HL-60 (cell line): ENCODE data around the gene PLSCR4.

Experiments
- DNase-seq, 2 experiments: peaks; one replicate each; pipeline ENCODE4 v3.0.0-alpha.2; 2010 to 2020; ENCODE audit warnings: low read depth in 1 of 2, low spot score in 1 of 2
- H3K27ac ChIP-seq: fragments of 250-450 bp; sonication (Bioruptor Pico); replicated peaks from 2 replicates; pipeline ENCODE4 v1.5.1; 2020; ENCODE audit warnings: mild to moderate bottlenecking, moderate library complexity
- H3K27me3 ChIP-seq: fragments of 250-450 bp; sonication (Bioruptor Pico); 2 replicates; pipeline ENCODE4 v1.5.1; 2021; ENCODE audit warnings: mild to moderate bottlenecking, moderate library complexity; ENCODE audit not compliant: insufficient read depth, poor library complexity, severe bottlenecking
- H3K4me3 ChIP-seq: replicated peaks from 2 replicates; pipeline ENCODE4 v1.5.1; 2011; ENCODE audit warnings: mild to moderate bottlenecking, control low read depth, low read length; ENCODE audit not compliant: insufficient read depth
- GABPA ChIP-seq: IDR thresholded peaks from 2 replicates; pipeline ENCODE4 v1.6.1; 2012; ENCODE audit warnings: low read depth
- POLR2AphosphoS5 ChIP-seq: IDR thresholded peaks from 2 replicates; pipeline ENCODE4 v1.6.1; 2012; ENCODE audit warnings: low read depth
- SPI1 ChIP-seq: IDR thresholded peaks from 2 replicates; pipeline ENCODE4 v1.6.1; 2012; ENCODE audit warnings: low read depth, mild to moderate bottlenecking, borderline replicate concordance
- TF ChIP-seq, protein P1 (sequence below): IDR thresholded peaks from 2 replicates; pipeline ENCODE4 v1.6.1; 2012; ENCODE audit warnings: low read depth; ENCODE audit not compliant: insufficient replicate concordance
- TF ChIP-seq, protein P2 (sequence below): IDR thresholded peaks from one replicate; pipeline ENCODE4 v1.5.1; 2011; ENCODE audit warnings: low read length, control low read depth, inconsistent platforms; ENCODE audit not compliant: insufficient read depth

The PLSCR4 gene

DNA sequence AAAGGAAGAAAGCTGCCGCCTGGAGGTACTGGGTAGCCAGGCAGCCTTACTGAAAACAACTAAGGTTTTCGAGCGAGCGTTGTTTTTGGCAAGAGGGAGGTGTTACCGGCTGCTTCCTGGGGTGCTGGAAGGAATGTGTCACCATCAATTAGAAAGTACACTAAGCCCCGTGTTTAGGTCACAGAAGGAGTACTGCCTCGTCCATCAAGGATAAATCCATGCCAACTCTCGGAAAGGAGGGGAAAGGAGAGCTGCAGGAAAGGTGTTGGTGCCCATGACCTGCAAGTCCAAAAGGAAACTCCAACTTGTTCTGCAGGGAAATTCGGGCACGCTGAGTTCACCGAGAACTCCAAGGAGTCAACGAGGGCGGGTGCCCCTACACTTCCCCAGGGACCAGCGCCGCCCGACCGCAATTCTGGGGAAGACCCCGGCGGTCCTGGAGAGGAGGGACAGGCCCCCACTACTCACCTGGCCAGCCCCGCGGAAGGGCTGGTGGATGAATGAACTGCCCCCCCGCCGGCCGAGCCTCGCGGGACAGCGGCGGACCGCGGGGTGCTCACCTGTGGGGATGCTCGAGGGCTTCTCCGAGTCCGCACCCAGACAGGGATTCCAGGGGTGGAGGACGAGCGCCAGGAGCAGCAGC is 90.5 kb downstream of the PLSCR4 start:
- Histone ChIP-seq H3K4me3 (no peak overlapping the region), H3K27me3 (peaks cover 38% of the 10 kb centered on the region), H3K27ac (no peak overlapping the region)
- TF ChIP-seq POLR2AphosphoS5 (no peak), SPI1 (no peak), GABPA (no peak)
- TF ChIP-seq, protein P1, sequence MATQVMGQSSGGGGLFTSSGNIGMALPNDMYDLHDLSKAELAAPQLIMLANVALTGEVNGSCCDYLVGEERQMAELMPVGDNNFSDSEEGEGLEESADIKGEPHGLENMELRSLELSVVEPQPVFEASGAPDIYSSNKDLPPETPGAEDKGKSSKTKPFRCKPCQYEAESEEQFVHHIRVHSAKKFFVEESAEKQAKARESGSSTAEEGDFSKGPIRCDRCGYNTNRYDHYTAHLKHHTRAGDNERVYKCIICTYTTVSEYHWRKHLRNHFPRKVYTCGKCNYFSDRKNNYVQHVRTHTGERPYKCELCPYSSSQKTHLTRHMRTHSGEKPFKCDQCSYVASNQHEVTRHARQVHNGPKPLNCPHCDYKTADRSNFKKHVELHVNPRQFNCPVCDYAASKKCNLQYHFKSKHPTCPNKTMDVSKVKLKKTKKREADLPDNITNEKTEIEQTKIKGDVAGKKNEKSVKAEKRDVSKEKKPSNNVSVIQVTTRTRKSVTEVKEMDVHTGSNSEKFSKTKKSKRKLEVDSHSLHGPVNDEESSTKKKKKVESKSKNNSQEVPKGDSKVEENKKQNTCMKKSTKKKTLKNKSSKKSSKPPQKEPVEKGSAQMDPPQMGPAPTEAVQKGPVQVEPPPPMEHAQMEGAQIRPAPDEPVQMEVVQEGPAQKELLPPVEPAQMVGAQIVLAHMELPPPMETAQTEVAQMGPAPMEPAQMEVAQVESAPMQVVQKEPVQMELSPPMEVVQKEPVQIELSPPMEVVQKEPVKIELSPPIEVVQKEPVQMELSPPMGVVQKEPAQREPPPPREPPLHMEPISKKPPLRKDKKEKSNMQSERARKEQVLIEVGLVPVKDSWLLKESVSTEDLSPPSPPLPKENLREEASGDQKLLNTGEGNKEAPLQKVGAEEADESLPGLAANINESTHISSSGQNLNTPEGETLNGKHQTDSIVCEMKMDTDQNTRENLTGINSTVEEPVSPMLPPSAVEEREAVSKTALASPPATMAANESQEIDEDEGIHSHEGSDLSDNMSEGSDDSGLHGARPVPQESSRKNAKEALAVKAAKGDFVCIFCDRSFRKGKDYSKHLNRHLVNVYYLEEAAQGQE = no peak
- TF ChIP-seq, protein P2, sequence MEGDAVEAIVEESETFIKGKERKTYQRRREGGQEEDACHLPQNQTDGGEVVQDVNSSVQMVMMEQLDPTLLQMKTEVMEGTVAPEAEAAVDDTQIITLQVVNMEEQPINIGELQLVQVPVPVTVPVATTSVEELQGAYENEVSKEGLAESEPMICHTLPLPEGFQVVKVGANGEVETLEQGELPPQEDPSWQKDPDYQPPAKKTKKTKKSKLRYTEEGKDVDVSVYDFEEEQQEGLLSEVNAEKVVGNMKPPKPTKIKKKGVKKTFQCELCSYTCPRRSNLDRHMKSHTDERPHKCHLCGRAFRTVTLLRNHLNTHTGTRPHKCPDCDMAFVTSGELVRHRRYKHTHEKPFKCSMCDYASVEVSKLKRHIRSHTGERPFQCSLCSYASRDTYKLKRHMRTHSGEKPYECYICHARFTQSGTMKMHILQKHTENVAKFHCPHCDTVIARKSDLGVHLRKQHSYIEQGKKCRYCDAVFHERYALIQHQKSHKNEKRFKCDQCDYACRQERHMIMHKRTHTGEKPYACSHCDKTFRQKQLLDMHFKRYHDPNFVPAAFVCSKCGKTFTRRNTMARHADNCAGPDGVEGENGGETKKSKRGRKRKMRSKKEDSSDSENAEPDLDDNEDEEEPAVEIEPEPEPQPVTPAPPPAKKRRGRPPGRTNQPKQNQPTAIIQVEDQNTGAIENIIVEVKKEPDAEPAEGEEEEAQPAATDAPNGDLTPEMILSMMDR = no peak
- no peak for DNase-seq

DNA sequence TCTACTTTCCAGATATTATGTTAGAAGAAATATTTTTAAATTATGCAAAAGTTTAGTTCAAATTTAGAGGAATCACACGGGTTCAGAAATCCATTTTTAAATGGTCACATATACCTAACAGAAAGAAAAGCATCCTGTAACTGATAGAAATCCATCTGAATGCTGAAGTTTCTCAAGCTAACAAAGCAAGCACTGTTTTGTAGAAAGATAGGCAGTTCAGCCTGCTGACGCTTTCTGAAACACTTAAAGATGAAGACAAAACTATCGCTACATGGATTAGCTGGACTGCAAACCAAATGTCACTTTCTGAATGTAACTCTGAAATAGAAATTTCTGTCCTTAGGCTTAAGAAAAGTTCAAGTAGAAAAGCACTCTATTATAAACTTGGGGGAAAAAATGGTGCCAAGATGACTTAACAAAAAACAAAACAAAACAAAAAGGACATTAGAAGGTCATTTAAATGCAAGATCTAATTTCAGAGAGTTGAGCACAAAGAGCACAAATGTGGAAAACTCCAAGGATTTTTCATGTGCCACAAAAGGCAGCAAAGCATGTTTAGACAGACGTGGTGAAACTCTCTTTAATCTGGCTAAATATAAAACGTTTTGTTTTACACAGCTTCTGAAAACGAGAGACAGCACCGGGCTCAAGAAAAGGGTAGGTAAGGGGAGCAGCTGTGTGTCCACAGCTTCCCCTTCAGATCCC is 91.1 kb downstream of the PLSCR4 start:
- peaks cover 38% of the 10 kb centered on the region for H3K27me3 ChIP-seq
- H3K27ac ChIP-seq = no peak overlapping the region
- H3K4me3 ChIP-seq = no peak overlapping the region
- no peak for DNase-seq
- TF ChIP-seq GABPA (no peak), POLR2AphosphoS5 (no peak), SPI1 (no peak)
- TF ChIP-seq, protein P2 = no peak
- TF ChIP-seq, protein P1 = no peak

DNA sequence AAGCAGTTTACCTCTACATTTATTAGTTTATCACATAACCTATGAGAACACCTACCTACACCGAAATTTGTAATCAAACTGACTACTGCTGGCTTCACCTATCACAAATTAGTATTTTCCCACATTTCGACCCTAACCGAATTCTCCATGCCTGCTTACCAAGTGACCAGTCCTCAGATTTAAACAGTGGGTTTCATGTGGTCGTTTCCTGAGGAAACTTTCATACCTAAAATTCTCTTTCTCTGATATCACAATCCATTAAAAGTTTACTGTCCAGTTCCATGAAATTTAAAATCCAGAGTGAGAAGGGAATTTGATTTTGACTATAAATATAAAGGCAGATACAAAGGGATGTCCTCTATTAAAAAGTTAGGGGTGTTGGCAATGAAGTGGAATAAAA is 91.9 kb downstream of the PLSCR4 start:
- Histone ChIP-seq H3K4me3 (no peak overlapping the region), H3K27ac (no peak overlapping the region), H3K27me3 (peaks cover 37% of the 10 kb centered on the region)
- TF ChIP-seq GABPA (no peak), SPI1 (no peak), POLR2AphosphoS5 (no peak)
- TF ChIP-seq, protein P2 = no peak
- TF ChIP-seq, protein P1 = no peak
- DNase-seq = no peak
